G401 (cell line): ENCODE results near the gene SLC49A4. TPM values are rescaled to one million over a fixed set of nuclear protein-coding genes. Genes with fewer than 3 reads are reported as not detected.

Experiments
- DNase-seq: peaks from one replicate; pipeline ENCODE4 v3.0.0-alpha.2; 2015; ENCODE audit warnings: low spot score
- in situ Hi-C: cut with HindIII; loops from 2 replicates; pipeline ENCODE4 v1.10.0; 2016; ENCODE audit warnings: low sequenced_read_pairs, mixed read lengths
- total RNA-seq: library from RNA; depleted of rRNA; stranded (reverse); fragments of >200 nt; shearing (Covaris generic); gene quantifications from 2 replicates; pipeline ENCODE4 v1.2.3, GENCODE V29; 2014; rRNA removed

The SLC49A4 gene
- total RNA-seq, 1 experiment from 2014 or later: 17.9 TPM

DNA sequence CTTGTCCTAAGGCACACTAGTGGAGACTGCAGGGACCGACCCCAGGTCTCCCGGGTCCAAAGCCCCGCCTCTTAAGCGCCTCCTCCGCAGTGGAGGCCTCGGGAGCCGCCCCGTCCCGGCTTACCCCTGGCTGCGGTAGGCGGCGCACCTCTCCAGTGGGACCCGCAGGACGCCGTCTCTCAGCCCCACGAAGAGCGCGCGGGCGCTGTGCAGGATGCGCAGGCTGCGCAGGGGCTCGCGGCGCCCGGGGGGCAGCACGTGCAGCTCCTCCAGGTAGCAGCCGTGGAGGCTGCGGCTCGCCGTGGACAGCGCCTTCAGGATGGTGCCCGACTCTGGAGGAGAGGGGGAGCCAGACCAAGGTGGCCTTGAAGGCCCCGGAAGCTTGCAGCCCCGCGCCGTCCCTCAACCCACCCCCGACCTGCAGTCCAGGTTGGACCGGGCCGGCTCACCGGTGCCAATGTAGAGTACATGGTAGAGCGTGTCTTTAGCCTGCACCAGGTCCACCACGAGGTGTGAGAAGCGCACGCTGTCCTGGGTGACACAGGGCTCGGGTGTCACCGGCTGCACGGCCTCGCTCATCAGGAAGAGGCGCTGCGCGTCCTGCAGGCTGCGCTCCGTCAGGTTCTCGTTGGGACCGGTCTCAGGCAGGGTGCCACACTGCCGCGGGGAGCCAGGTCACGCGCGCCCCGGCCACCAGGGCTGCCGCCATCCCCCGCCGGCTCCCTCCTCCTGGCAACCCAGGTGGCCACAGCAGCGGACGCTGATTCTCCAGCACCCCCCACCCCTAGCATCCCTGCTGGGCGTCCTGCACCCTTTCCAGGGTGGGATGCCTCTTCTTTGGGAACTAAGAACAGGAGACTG is 127.2 kb downstream of the SLC49A4 start:
- in situ Hi-C loops: no loop called here

DNA sequence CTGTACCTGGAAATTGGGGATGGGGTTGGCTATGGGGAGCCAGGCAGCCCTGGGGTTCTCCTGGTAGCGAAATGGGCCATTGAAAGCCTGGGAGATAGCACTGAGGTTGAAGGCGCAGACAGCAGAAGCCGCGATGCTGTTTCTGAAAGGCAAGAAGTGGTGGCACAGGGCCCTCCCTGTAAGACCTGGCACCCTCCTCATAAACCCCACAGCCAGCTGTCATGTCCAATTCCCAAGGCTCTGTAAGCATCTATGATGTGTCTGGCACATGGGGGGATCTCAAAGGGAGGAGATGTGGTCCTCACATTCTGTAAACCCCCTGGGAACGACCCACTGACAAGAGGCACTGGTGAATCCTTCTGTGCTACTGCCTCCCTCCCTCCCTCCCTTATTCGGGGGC is 128.7 kb downstream of the SLC49A4 start:
- in situ Hi-C loops: no loop called here
- no peak for DNase-seq

More for the DNA sequence above, 127.2 kb downstream of the SLC49A4 start:
- DNase-seq: no peak

DNA sequence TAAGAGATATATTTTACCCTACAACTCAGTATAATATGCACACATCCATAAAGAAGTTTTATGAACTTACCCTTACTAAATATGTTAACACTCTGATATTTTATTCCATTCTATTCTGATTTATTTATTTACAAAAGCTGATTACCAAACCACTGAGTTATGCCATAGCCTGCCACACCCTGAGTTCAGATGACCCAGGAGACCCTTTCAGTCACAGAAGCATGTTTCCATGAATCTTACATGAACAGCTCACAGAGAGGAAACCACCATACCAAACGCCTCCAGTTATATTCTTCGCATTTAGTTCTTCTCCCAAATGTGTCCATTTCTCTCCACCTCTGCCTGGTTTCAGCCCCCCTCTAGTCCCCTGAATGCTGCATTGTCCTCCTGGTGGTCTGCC is 129.2 kb downstream of the SLC49A4 start:
- no peak for DNase-seq
- in situ Hi-C loops: no loop called here

DNA sequence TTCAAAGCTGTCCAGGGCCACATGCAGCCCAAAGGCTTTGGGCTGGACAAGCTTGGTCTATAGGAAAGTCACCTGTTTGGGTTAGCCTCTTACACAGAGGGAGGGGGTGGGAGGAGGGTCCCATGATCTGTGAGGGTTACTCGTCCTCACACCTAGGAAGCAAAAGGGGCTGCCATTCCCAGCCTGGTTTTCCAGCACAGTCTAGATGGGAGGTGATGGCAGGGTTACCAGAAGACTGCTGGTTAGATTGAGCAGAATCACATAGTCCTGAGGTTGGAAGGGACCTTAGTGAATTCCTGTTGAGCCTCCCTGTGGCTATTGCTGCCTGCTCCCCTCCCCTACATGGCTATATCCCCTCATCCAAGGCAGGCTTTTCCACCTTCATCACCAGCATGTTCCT is 130.9 kb downstream of the SLC49A4 start:
- no peak for DNase-seq
- in situ Hi-C loops: no loop called here

DNA sequence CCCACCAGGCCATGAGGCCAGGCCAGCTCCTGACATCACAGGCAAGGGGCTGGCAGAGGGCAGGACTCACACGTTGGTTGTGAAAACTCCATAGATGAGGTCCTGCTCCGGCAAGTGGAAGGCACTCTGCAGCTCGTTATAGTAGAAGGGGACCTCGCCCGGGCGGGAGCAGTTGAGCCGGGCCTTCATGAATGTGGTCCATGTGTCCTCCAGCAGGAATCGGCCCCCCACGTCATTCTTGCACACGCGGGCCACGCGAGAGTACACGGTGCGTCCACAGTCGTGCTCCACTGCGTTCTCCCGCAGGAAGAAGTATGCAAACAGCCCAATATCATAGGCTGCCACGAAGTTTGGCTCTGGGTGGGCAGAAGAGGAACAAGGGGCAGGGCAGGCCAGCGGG is 131.5 kb downstream of the SLC49A4 start:
- no peak for DNase-seq
- in situ Hi-C loops: no loop called here

DNA sequence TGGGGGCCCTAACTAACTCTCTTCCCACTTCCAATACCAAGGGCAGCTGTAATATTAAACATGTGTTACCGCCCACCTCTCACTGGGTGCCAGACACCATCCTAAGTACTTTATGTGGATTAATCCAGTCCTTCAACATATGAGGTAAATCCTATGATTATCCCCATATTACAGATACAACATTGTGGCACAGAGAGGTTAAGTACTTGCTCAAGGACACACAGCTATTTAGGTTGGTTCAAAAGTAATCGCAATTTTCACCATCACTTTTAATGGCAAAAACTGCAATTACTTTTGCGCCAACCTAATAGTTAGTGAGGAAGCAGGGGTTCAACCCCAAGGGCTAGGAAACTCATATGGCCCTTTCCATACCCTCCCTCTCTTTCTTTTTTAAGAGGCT is 131.9 kb downstream of the SLC49A4 start:
- in situ Hi-C loops: no loop called here
- no peak for DNase-seq

DNA sequence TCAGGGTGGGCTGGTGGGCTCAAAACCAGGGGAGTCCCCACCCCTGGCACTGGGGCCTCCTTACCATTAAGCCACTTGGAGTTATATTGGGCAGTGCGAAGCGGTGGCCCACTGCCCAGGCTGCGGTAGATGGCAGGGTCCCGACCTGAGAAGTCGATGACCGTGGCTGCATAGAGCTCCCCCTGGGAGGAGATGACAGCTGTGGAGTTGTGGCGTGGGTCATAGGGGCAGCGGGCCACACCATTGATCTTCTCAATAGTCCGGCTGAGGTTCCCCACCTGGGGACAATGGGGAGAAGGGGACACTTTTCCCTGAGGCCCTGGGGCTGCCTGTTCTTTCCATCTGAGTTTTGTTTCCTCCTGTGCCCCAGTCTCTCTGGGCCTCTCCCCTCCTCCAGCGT is 132.9 kb downstream of the SLC49A4 start:
- in situ Hi-C loops: no loop called here

DNA sequence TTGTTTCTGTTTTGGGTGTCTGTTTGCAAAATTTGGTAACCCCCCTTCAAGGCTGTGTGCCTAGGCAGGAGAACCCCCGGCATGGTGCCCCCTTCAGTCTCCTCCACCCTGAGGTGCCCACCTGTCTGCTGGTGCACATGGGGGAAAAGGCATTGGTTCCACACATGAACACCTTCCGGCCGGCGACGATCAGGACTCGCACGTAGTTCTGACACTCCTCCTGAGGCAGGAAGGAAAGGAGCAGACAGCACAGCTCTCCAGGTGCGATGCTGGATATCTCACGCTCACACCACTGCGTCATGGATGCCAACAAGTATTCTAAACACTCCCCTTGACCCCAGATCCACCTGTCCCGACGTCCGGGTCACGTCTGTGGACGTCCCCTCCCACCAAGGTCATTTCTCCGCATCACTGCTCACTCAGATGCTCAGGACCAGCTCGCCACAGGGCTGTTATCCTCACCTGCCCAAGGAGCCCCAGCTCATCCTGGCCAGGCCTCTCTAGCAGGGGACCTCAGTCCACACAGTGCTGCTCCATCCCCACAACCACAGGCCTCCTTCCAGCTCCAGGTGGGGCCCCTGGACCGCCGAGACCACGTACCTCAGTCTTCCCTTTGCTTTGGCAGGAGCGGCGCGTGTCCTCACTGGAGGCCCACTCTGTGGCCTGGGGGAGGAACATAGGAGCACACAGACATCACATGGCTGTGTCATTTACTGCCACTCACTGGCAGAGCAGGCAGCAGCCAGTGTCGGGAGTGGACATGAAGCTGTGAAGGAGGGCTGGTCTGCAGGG is 133.7 kb downstream of the SLC49A4 start:
- in situ Hi-C loops: no loop called here

More for the DNA sequence above, 132.9 kb downstream of the SLC49A4 start:
- DNase-seq: no peak

DNA sequence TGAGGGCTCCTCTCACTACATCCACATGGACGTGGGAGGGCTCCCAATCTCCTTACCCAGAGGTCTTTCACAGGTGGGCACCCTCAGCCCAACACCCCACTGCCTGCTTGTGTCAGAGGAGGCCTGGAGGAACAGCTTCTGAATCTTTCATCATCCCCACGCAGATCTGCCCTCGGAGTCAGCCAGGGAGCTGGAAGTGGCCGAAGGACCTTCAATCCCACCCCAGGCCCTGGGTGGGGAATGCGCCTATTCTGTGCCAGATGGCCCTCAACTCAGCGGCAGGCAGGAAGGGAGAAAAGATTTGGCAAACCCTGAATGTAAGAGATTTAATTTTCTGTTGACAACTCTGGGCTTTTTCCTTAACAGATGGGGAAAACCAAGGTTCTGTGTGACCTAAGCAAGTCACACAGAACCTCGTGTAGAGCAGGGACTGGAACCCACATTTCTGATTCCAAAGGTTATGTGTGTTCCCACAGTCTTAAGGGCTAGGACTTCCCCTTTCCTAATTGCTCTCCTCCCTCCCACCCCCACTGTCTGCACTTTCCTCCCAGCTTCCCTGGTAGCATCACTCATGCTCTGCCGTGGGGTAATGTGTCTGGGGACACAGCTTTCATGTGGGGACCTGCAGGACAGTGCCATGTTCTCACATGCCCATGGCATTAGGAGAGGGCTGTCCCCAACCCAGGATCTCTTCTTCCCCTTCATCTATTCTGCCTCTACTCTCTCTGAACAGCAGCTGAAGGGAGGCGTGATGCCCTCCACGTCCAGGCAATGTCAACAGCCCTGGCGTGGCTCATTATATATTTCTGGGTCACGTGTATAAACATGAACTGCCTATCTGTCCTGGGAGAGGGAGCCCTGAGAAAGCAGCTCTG is 134.6 kb downstream of the SLC49A4 start:
- no peak for DNase-seq
- in situ Hi-C loops: no loop called here

More for the DNA sequence above, 133.7 kb downstream of the SLC49A4 start:
- no peak for DNase-seq

DNA sequence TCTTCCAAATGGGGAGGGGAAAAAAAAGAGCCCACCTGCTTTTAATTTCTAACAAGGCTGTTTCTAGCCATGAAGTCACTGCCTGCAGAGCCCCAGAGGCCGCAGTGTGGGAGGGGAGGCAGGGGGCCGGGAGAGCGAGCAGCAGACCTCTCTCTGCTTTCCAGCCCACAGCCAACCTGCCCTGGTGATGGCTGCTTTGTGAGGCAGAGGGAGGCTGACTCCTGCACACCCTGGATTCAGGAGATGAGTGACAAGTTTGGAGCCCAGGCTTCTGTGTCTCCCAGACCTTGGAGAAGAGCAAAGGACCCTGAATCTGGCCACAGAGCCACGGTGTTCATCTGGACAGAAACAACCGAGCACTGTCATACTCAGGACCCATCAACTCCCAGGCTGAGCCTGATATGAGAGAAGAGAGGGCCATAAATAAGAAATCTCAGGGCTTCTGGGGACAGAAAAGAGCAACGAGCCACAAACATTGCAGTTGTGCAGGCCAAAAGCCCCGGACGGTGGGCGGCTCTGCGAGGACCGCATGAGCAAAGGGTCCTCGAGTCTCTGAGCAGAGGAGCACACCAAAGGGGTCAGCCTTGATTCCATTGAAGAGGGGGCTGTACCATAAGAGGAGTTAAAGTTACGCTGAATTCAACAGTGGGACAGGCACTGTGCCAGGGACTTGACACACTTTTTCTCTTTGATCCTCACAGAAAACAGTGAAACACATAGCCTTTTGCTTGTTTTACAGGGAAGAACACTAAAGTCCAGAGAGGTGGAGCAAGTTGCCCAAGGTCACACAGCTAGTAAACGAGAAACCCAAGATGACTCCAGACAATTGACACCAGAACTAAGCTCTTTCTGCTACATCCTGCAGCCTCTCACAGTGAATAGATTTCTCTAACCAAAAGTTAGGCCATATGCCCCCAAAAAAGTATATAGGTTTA is 135.5 kb downstream of the SLC49A4 start:
- in situ Hi-C loops: no loop called here
- DNase-seq: no peak

Other genes with a start within 250 kb of the SLC49A4 start
- 3.8 and 4.1 TPM in 2 replicates for gene PARP9, start 230.8 kb upstream of the SLC49A4 start, total RNA-seq
- 4.9 and 5.3 TPM in 2 replicates for gene DTX3L, start 230.7 kb upstream of the SLC49A4 start, total RNA-seq
- not detected in 2 replicates for gene PARP15, start 217.4 kb upstream of the SLC49A4 start, total RNA-seq
- 9.7 and 21.2 TPM in 2 replicates for gene PARP14, start 114.2 kb upstream of the SLC49A4 start, total RNA-seq
- 5.7 and 12.3 TPM in 2 replicates for gene HSPBAP1, start 1.2 kb upstream of the SLC49A4 start, total RNA-seq
- 0.03 TPM in 1 of 2 replicates, not detected in the other for gene SEMA5B, start 232.7 kb downstream of the SLC49A4 start, total RNA-seq